HG02981 (cell line): ENCODE results near the gene USP25.
A peak's percentile ranks its signal among the peaks of the same experiment; 100 is the strongest.
"Not testable (repeated sequence)": the region's sequence is repeated elsewhere in the genome, so short reads cannot be mapped to it uniquely, and the experiment has no call there.

Experiments used
- ATAC-seq: cut with Tn5 transposase; IDR thresholded peaks from one replicate; pipeline ENCODE4 v1.9.1; 2021; ENCODE audit warnings: mild to moderate bottlenecking, moderate library complexity; ENCODE audit not compliant: unreplicated experiment

The USP25 gene

GRCh38 chr21:15730484-15731242 is 881 bp downstream of the USP25 start:
- no peak for ATAC-seq

DNA sequence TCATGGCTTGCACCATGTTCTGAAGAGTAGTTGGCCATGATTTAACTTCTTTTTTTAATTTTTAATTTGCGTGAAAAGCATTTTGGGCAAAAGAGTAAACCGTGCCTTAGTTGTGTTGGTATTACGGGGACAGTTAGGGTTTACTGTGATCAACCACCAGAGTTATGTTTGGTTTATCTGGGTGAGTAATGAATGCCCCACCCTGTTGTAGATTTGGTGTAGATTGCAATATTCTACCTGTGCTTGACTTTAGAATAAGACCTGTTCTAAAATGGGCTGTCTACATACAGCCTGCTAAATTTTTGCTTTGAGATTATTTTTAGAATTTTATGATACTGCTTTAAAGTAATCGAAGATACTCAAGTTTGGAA is 1.4 kb downstream of the USP25 start:
- ATAC-seq, result no peak

GRCh38 chr21:15732290-15732995 is 2.7 kb downstream of the USP25 start:
- peak; percentile 52 for ATAC-seq

GRCh38 chr21:15732996-15733329 is 3.2 kb downstream of the USP25 start:
- no peak for ATAC-seq

GRCh38 chr21:15735409-15735808 is 5.6 kb downstream of the USP25 start:
- ATAC-seq, result no peak

- ATAC-seq, result not testable (repeated sequence)
Observed at GRCh38 chr21:15735931-15736330, 6.1 kb downstream of the USP25 start.

- not testable (repeated sequence) for ATAC-seq
Observed at GRCh38 chr21:15738779-15739178, 9.0 kb downstream of the USP25 start.

DNA sequence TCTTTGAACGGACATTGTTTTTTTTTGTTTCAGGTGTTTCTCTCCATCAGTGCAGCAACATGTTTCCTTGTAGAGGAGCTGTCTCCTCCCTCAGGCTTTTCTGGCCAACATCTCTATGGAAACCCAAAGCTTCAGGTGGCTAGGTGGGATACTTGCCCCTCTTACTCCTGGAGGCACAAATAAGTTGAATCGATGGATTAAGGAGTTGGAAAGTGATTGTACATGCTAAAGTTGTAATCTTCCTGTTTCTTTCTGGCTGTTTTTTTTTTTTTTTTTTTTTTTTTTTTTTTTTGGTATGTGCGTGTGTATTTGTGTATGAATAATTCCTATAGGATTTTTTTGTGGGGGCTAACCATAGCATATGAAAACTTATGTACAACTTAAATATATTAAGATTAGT is 10.6 kb downstream of the USP25 start:
- ATAC-seq, result no peak

DNA sequence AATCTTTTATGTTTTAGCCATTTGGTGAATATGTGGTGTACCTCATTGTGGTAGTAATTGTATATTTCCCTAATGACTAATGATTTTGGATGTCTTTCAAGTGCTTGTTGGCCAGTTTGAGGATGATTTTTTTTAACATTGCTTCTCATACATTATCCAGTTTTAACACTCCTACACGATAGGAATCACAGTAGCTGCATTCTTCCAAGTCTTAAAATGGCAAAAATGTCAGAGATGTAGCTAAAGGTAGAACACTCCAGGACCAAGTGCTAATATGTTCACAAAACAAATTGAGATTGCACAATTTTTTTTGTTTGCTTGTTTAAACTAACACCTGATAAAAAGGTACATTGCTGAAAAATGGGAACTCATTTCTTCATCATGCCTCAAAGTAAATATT is 11.7 kb downstream of the USP25 start:
- no peak for ATAC-seq

- no peak for ATAC-seq
Observed at GRCh38 chr21:15742052-15742670, 12.4 kb downstream of the USP25 start.

DNA sequence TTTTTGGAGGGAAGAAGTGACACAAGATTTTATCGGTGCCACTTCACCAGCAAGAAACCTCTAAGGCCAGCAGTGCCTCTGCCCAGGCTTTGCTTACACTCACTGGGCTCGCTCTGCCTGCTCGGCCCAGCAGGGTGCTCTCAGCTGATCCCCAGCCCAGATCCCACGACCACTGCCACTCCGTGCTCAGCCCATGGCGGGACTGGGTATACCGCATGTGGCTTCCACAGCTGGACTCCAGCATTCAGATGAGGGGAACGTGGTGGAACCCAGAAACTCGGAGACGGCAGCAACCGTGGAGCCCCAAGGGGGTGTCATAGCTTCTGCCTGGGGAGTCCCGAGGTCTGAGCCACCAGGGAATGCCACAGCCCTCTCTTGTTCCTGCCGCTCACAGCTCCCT is 12.9 kb downstream of the USP25 start:
- ATAC-seq, result no peak

GRCh38 chr21:15743593-15743992 is 13.8 kb downstream of the USP25 start:
- no peak for ATAC-seq

DNA sequence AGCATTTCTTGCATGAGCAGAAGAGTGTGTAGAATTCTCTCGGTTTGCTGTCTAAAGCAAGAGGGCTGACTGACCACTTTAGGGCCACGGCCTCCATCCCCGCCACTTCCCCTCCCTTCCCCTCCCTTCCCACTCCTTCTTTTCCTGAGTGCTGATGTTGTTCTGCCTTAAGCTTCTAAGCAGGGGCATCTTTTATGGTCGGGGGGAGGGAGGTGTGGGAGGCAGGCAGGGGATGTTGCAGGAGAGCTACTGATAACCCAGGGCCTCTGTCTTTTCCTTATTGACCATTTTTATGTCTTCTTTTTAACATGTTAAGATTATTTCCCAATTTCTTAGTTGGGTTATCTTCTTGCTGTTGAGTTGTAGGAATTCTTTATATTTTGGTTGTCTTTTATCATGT is 15.1 kb downstream of the USP25 start:
- ATAC-seq, result no peak

DNA sequence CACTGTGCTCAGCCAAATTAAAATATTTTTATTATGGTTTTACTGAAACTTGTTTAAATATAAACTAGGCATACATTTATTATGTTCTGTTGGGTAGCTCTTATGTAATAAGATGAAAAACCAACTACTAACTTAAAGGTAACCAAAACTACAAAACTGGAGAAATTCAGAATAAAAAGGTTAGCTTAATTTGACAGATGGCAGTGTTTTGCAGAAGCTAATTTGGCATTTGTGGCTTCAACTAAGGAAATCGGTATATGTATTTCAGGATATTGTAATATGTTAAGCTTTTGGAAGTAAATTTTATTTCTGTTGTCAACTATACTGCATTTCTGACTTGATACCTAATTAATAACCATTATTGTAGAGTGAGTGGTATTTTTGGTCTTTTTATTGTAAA is 18.8 kb downstream of the USP25 start:
- ATAC-seq, result no peak

DNA sequence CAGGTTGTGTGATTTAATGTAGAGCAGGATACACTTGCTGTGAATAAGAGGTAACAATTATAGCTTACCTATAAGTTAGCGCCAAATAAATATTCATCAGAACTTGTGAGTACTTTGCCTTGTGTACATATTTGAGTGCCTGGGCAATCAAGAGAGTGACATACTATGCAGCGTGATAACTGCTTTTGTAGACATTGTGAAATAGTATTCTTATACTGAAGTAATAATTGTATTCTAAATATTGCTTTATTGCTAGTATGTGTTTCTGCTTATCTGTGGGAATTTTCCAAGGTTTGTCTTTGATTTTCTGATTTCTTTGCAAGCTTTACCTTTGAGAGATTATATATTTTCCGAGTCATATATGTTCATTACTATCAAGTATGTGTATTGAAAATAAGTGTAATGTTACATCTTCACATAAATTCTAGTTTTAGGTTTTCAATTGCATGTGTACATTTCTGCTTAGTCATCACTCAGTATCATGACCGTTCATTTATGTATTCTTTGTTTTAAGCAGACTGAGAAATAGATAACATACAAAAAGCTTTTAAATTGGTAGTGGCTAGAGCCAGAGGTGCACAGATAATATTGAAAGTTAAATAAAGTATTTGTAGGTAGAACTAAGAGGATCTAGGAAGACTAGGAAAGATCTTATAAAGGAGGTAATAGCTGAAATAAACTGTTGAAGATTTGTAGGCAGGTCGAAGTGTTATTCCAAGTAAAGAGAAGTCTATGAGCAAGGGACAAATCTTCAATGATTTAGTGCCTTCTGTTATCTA is 19.5 kb downstream of the USP25 start:
- no peak for ATAC-seq

DNA sequence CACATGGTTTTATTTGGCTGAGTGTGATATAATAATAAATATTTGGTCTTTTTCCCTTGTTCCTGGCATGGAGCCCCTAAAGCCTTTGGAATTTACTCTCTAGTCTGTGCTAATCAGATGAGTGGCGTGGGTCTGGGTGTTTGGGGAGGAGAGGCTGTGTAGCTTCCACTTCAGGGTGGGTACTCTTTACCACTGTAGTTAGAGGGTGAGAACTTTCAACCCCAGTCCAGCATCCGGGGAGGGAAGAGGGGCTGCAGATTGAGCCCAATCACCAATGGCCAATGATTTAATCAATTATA is 20.0 kb downstream of the USP25 start:
- no peak for ATAC-seq

GRCh38 chr21:15751037-15751436 is 21.3 kb downstream of the USP25 start:
- ATAC-seq, result no peak

- ATAC-seq, result no peak
Observed at GRCh38 chr21:15751546-15751945, 21.8 kb downstream of the USP25 start.

DNA sequence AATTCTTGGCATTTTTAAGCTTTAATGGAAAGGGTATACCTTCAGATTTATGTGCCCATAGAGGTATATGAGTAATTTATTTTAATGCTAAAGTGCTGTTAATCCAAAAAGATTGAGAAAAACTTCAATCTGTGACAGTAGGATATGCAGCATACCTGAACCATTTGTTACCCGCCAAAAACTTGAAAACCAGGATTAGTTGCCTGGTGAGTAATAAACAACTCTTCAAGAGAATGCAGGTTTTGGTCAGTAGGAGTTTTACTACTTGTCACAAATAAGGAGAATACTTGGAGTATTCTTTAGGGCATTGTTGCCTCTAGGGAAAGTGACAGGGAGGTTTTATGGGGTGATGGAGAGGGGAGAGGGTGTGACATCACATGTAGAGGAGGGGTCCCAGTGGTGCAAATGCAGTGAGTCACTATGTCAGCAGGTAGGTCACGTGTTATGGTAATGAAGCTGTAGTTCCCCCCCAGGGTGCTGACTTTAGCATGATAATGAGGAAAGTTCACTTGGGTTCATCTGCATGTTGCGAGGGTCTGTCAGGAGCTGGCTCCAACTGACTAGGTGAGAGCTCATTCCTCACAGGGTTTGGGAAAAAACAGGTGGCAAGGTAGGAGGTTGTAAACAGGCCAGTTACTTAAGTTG is 23.1 kb downstream of the USP25 start:
- ATAC-seq, result no peak

- no peak for ATAC-seq
Observed at GRCh38 chr21:15753741-15754140, 24.0 kb downstream of the USP25 start.

- ATAC-seq, result no peak
Observed at GRCh38 chr21:15754640-15755039, 24.9 kb downstream of the USP25 start.
